ENCODE results near the gene ALG14.

GRCh38 chr1:95061445-95062006 is 11.2 kb downstream of the ALG14 start:
- TF ChIP-seq CTCF (IDR thresholded peaks at IDR 0.05; ENCODE audit: poor library complexity, severe bottlenecking) (no peak), RAD21 (conservative IDR thresholded peaks at IDR 0.05) (no peak), MXI1 (conservative IDR thresholded peaks at IDR 0.05; ENCODE audit: poor library complexity, severe bottlenecking) (no peak)

Measured in neural cell (in vitro differentiated cells).